NCI-H226 (cell line): ENCODE data around the gene PARD3B.
"Not testable (repeated sequence)": the region's sequence is repeated elsewhere in the genome, so short reads cannot be mapped to it uniquely, and the experiment has no call there.

Experiments used
- DNase-seq: peaks from one replicate; pipeline ENCODE4 v3.0.0-alpha.2; 2015

The PARD3B gene

GRCh38 chr2:205451901-205452512 is 906.7 kb downstream of the PARD3B start:
- no peak for DNase-seq

GRCh38 chr2:205453202-205453601 is 907.9 kb downstream of the PARD3B start:
- no peak for DNase-seq

- no peak for DNase-seq
Observed at GRCh38 chr2:205456682-205457081, 911.4 kb downstream of the PARD3B start.

- DNase-seq, result no peak
Observed at GRCh38 chr2:205460217-205460616, 914.9 kb downstream of the PARD3B start.

DNA sequence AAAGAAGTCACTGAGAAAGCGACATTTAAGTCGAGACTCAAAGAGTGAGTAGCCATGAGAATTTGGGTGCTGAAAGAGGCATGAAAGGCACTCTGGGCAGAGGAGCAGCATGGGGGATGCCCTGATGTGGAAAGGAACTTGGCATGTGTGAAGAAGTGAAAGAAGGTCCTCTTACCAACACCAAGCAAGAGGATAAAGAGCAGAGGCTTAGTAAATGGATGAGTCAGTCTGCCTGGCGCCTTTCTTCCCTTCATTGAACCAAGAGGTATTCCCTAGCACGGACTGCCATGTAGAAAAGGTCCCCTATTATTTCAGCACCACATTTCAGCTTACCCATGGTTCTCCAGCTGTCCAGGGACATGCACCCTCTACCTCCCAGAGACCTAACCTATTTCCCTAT is 915.9 kb downstream of the PARD3B start:
- DNase-seq, result no peak

DNA sequence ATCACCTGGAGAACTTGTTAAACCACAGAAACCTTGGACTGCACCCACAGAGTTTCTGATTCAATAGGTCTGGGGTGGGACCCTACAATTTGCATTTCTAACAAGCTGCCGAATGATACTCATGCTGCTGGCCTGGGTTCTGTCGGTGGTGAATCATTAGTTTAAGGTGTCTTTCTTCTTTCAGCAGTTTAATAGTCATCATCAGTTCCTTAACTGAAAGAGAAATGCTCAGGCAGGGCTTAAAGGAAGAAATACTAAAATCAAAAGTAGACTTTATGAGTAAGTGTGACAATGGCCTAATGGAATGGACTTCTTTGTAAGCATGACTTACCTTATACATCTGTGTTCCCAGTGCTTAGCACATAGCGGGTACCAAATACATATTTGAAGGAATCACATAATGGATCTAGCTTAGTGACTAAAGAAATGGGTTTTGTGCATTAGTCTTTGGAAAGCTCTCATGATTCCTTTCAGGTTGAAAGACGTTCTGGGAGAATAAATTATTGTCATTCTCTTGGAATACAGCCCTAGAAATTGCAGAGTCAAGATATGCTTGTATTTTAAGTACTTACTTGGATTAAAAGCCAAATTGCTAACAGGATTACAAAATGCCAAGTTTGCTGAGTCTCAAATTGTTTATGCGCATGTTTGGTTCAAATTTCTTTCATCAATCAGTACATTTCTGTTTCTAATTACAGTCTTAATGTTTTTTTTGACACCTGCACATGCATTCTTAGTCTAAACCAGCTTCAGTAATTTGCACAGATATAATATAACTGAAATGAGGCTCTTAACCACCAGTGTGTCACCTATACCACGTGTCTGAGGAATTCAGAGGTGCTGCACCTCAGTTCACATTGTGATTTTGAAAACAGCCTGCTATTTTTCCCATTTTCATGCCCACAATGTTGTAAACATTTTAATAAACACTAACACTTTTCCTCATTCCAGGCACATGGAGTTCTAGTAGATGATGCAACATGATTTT is 916.7 kb downstream of the PARD3B start:
- DNase-seq, result no peak

GRCh38 chr2:205462681-205463345 is 917.5 kb downstream of the PARD3B start:
- no peak for DNase-seq

- no peak for DNase-seq
Observed at GRCh38 chr2:205463466-205464025, 918.3 kb downstream of the PARD3B start.

DNA sequence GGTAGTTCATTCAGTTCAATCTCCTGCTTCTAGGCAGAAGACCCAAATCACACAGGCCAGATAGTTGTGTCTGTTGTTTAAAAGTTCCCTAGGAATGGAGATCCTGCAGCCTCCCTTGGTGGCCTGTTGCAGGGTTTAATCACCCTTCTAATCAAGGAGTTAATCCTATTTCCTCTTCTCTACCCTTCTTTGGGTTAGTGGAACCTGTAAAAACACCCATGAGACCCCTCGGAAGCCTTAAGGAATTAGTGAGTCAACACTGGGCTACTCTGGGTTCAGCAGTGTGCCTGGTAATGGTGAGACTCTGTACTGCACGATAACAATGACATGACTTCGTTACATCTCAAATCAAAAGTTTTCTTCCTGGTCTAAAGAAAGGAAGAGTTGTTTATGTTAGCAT is 919.4 kb downstream of the PARD3B start:
- no peak for DNase-seq

DNA sequence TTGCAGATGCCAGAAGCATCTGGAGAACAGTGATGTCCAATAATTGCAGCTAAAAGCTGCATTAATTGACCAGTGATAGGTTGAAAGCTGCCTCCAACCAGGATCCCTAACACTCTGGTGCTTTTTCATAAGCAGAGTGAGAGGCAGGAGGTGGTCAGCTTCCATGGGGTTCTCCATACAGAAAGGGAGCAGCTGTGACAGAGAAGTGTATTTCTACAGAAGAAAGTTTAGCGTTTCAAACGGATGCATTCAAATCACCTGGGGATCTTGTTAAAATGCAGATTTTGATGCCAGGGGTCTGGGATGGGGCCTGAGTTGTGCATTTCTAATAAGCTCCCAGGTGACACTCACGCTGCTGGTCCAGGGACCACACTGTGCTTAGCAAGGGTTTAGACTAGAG is 920.5 kb downstream of the PARD3B start:
- no peak for DNase-seq

DNA sequence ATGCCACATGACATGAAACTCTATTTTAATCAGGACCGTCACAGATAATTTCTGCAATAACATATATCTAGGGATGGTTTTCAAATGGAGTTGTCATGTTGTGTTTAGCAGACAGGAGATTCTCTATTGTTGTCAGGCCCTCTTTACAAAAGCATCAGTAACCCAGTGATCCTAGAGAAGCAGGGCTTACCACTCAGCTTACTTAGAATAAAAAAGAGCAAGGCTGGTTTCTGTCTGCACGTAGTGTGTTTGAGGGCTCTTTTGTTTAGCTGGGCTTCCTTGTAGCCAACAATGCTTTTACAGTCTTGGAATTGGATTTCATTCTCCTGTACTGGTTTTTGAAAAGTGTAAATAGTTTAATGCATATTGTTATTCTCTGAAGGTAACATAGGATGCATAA is 926.5 kb downstream of the PARD3B start:
- no peak for DNase-seq

- DNase-seq, result no peak
Observed at GRCh38 chr2:205473791-205474190, 928.5 kb downstream of the PARD3B start.

DNA sequence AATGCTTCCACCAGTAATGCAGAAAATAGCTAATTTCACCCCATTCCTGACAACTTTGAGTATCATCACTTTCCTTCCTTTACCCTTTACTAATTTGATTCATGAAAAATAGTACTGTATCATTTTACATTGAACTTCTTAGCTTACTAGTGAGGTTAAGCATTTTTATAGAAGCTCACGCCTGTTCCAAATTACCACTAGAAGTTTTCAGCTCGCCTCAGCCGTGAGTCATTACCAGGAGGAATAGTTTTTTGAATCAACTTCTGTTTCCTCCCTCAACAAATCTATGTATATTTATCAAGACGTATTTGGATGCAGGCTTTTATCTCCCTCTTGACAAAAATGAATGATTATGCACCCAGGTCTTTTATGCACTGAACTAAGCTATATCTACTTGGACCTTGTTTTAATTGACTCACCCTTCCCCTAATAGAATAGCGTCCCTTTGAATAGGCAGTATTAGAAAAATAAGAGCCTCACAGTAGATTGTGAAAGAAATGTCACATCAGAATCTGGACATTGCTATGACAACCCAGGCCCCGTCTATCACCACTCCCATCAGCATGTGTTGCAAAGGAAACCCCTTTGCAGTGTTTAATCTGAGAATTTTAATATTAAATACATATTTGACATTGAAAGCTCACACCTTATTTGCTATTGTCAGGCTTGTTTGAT is 929.6 kb downstream of the PARD3B start:
- no peak for DNase-seq

DNA sequence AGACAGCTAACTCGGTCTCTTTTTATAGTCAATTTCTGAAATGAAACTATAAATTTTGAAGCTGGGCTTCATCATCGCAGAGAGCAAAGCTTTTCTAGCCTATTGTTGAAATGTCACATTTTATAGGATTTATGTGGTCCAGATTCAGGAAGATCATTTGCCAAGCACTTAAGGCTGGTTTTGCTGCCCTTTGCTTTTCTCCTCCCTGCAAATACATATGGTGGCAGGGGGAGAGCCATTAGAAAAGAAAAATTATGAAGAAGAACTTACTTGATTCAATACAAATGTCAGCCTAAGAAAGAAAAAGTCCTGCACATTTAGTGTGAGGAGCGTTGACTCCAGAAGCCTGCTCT is 930.1 kb downstream of the PARD3B start:
- no peak for DNase-seq

- DNase-seq, result peak; percentile 1
Observed at GRCh38 chr2:205477016-205477705, 931.9 kb downstream of the PARD3B start.

DNA sequence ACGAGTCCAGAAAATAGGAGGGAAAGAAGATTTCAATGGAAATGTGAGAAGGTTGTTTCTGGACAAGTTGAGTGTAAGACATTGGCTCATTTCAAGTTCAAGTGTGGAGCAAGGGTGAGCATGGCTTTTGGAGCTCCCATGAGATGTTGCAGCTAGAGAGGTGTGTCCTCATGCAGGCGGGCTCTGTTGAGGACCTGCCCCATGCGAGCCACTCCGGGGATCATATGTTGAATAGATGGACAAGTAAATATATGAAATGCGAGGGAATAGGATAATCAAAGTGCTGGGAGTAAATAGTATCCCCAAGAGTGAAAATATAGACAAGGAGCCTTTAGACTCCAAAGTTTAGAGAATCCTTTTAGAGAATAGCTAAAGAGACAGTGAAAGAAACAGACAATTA is 936.6 kb downstream of the PARD3B start:
- DNase-seq, result no peak

GRCh38 chr2:205482399-205483081 is 937.3 kb downstream of the PARD3B start:
- DNase-seq, result no peak

- DNase-seq, result no peak
Observed at GRCh38 chr2:205483095-205483494, 937.8 kb downstream of the PARD3B start.

- DNase-seq, result no peak
Observed at GRCh38 chr2:205484215-205484614, 938.9 kb downstream of the PARD3B start.

DNA sequence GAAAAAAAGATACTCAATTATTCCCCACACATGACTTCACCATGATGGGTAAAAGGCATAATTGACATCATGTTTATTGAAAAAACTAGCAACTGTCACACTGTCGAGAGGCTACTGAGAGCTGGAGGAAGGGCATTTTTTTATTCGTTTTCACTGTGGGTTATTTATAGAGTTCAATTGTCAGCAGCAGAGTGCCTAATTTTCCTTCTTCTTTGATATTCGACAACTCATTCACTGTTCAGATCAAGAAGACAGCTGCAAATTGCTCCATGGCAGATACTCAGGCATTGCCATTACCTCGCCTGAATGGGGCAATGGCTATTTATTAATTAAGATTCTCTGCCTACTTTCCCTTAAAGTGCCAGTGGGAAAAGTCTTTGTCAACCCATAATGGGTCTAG is 939.5 kb downstream of the PARD3B start:
- DNase-seq, result no peak

- DNase-seq, result not testable (repeated sequence)
Observed at GRCh38 chr2:205493528-205493927, 948.3 kb downstream of the PARD3B start.
